ENCODE data around the gene ERICH3.

- TF ChIP-seq, protein P1, sequence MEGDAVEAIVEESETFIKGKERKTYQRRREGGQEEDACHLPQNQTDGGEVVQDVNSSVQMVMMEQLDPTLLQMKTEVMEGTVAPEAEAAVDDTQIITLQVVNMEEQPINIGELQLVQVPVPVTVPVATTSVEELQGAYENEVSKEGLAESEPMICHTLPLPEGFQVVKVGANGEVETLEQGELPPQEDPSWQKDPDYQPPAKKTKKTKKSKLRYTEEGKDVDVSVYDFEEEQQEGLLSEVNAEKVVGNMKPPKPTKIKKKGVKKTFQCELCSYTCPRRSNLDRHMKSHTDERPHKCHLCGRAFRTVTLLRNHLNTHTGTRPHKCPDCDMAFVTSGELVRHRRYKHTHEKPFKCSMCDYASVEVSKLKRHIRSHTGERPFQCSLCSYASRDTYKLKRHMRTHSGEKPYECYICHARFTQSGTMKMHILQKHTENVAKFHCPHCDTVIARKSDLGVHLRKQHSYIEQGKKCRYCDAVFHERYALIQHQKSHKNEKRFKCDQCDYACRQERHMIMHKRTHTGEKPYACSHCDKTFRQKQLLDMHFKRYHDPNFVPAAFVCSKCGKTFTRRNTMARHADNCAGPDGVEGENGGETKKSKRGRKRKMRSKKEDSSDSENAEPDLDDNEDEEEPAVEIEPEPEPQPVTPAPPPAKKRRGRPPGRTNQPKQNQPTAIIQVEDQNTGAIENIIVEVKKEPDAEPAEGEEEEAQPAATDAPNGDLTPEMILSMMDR (conservative IDR thresholded peaks at IDR 0.05), result no peak
- TF ChIP-seq ZFX (IDR thresholded peaks at IDR 0.05), result no peak
Observed at GRCh38 chr1:74652711-74653139, 20.9 kb downstream of the ERICH3 start.
